HL-60 (cell line): ENCODE measurements around the gene MTCH1.
"Not testable (repeated sequence)": the region's sequence is repeated elsewhere in the genome, so short reads cannot be mapped to it uniquely, and the experiment has no call there.

Experiments used
- DNase-seq, 2 experiments: peaks; one replicate each; pipeline ENCODE4 v3.0.0-alpha.2; 2010 to 2020; ENCODE audit warnings: low read depth in 1 of 2, low spot score in 1 of 2
- H3K27ac ChIP-seq: fragments of 250-450 bp; sonication (Bioruptor Pico); replicated peaks from 2 replicates; pipeline ENCODE4 v1.5.1; 2020; ENCODE audit warnings: mild to moderate bottlenecking, moderate library complexity
- H3K27me3 ChIP-seq: fragments of 250-450 bp; sonication (Bioruptor Pico); 2 replicates; pipeline ENCODE4 v1.5.1; 2021; ENCODE audit warnings: mild to moderate bottlenecking, moderate library complexity; ENCODE audit not compliant: insufficient read depth, poor library complexity, severe bottlenecking
- H3K4me3 ChIP-seq: replicated peaks from 2 replicates; pipeline ENCODE4 v1.5.1; 2011; ENCODE audit warnings: mild to moderate bottlenecking, control low read depth, low read length; ENCODE audit not compliant: insufficient read depth
- GABPA ChIP-seq: IDR thresholded peaks from 2 replicates; pipeline ENCODE4 v1.6.1; 2012; ENCODE audit warnings: low read depth
- POLR2AphosphoS5 ChIP-seq: IDR thresholded peaks from 2 replicates; pipeline ENCODE4 v1.6.1; 2012; ENCODE audit warnings: low read depth
- SPI1 ChIP-seq: IDR thresholded peaks from 2 replicates; pipeline ENCODE4 v1.6.1; 2012; ENCODE audit warnings: low read depth, mild to moderate bottlenecking, borderline replicate concordance
- TF ChIP-seq, protein P1 (sequence below): IDR thresholded peaks from 2 replicates; pipeline ENCODE4 v1.6.1; 2012; ENCODE audit warnings: low read depth; ENCODE audit not compliant: insufficient replicate concordance
- TF ChIP-seq, protein P2 (sequence below): IDR thresholded peaks from one replicate; pipeline ENCODE4 v1.5.1; 2011; ENCODE audit warnings: low read length, control low read depth, inconsistent platforms; ENCODE audit not compliant: insufficient read depth

The MTCH1 gene

DNA sequence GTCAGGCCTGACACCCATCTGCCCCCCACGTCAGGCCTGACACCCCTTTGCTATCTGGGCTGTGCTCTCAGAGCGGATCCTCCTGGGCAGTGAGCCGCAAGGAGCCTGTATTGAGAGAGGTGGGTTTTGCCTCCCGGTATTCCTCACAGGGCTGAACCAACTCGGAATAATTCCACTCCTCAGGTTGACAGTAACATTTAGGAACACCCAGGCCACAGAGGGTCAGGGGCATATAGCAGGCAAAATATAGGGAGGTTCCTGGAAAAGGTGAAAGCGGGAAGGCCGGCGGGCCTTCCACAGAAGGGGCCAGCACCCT lies 12.7 kb upstream of the MTCH1 start:
- TF ChIP-seq, protein P1, sequence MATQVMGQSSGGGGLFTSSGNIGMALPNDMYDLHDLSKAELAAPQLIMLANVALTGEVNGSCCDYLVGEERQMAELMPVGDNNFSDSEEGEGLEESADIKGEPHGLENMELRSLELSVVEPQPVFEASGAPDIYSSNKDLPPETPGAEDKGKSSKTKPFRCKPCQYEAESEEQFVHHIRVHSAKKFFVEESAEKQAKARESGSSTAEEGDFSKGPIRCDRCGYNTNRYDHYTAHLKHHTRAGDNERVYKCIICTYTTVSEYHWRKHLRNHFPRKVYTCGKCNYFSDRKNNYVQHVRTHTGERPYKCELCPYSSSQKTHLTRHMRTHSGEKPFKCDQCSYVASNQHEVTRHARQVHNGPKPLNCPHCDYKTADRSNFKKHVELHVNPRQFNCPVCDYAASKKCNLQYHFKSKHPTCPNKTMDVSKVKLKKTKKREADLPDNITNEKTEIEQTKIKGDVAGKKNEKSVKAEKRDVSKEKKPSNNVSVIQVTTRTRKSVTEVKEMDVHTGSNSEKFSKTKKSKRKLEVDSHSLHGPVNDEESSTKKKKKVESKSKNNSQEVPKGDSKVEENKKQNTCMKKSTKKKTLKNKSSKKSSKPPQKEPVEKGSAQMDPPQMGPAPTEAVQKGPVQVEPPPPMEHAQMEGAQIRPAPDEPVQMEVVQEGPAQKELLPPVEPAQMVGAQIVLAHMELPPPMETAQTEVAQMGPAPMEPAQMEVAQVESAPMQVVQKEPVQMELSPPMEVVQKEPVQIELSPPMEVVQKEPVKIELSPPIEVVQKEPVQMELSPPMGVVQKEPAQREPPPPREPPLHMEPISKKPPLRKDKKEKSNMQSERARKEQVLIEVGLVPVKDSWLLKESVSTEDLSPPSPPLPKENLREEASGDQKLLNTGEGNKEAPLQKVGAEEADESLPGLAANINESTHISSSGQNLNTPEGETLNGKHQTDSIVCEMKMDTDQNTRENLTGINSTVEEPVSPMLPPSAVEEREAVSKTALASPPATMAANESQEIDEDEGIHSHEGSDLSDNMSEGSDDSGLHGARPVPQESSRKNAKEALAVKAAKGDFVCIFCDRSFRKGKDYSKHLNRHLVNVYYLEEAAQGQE: no peak
- TF ChIP-seq GABPA: no peak
- TF ChIP-seq, protein P2, sequence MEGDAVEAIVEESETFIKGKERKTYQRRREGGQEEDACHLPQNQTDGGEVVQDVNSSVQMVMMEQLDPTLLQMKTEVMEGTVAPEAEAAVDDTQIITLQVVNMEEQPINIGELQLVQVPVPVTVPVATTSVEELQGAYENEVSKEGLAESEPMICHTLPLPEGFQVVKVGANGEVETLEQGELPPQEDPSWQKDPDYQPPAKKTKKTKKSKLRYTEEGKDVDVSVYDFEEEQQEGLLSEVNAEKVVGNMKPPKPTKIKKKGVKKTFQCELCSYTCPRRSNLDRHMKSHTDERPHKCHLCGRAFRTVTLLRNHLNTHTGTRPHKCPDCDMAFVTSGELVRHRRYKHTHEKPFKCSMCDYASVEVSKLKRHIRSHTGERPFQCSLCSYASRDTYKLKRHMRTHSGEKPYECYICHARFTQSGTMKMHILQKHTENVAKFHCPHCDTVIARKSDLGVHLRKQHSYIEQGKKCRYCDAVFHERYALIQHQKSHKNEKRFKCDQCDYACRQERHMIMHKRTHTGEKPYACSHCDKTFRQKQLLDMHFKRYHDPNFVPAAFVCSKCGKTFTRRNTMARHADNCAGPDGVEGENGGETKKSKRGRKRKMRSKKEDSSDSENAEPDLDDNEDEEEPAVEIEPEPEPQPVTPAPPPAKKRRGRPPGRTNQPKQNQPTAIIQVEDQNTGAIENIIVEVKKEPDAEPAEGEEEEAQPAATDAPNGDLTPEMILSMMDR: no peak
- no peak for TF ChIP-seq SPI1
- TF ChIP-seq POLR2AphosphoS5: no peak
- no peak overlapping the region for H3K4me3 ChIP-seq
- no peak overlapping the region for H3K27ac ChIP-seq
- no peaks in the 10 kb centered on the region for H3K27me3 ChIP-seq
- DNase-seq: no peak

DNA sequence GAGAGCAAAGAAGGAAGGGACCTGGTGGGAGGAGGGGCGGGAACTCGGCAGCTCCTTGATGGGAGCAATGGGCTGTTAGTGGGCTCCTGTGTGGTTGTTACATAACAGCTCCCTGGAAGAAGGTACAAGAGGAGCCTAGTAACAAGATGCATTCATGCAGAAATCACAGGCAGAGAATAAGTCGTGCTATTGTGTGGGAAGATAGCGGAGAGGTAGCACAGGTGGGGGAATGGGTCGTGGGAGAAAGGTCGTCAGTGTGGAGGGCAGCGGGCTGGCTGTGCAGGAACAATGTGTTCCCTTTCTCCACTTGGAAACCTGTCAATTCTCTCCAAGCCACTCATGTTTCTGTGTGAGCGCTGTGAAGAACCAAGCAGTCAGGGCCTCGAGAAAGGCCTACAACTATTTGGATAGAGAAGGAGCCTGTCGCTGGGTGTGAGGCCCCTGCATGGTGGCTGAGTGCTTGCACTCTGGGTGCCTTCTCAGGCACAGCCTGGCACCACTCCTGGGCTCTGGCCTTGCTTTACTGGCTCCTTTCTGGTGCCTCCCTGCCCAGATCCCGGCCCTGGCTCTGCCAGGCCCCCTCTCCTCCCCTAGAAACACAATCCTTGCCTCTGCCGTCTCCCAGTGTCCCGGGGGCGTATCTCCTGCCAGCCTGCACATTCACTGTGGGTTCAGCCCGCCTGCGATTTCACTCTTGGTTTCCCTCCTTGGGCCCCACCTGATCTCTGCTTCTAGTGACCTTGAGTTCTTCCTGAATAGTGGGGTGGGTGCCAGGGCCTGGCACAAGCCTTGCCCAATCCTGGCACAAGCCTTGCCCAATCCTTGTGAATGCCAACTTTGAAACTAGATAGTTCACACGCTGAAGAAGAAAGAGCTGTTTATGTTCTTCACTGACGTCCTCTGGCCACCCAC lies 12.1 kb upstream of the MTCH1 start:
- TF ChIP-seq POLR2AphosphoS5 (no peak), GABPA (no peak), SPI1 (no peak)
- TF ChIP-seq, protein P2: no peak
- TF ChIP-seq, protein P1: no peak
- Histone ChIP-seq H3K27me3 (no peaks in the 10 kb centered on the region), H3K27ac (no peak overlapping the region), H3K4me3 (no peak overlapping the region)
- DNase-seq: no peak

DNA sequence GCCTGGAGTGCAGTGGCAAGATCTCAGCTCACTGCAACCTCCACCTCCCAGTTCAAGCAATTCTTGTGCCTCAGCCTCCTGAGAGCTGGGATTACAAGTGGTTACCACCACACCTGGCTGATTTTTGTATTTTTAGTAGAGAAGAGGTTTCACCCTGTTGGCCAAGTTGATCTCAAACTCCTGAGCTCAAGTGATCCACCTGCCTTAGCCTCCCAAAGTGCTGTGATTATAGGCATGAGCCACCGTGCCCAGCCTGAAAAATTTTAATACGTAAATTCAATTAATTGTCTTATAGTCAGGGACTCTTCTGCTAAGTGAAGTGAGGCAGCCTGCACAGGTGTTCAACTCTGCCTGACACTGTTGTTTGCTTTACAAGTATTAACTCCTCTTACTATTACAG lies 4.4 kb upstream of the MTCH1 start:
- not testable (repeated sequence) for H3K27me3 ChIP-seq, DNase-seq, H3K27ac ChIP-seq, H3K4me3 ChIP-seq

DNA sequence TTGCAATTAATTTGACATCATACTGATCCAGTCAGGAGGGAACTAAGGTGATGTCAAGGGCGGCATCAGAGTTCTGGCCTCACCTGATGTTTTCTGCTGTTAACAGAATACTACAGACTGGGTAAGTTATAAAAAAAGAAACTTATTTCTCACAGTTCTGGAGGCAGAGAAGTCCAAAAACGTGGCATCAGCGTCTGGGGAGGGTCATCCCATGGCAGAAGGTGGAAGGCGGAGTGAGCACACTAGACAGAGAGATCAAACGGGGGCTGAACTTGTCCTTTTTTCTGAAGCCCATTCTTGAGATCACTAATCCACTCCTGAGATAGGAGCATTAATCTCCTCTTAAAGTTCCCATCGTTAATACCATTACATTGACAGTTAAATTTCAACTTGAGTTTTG lies 3.3 kb upstream of the MTCH1 start:
- Histone ChIP-seq H3K4me3 (no peak overlapping the region), H3K27me3 (no peaks in the 10 kb centered on the region), H3K27ac (no peak overlapping the region)
- no peak for DNase-seq
- TF ChIP-seq, protein P2: no peak
- no peak for TF ChIP-seq GABPA
- TF ChIP-seq POLR2AphosphoS5: no peak
- TF ChIP-seq, protein P1: no peak
- no peak for TF ChIP-seq SPI1
